A204.1 (cell line): ENCODE data around the gene LYST.

ENCODE experiments used
- FAIRE-seq: peaks from 2 replicates; lab custom pipeline; 2012; peaks lifted over from hg19 to GRCh38; lab: Jason Lieb, UNC

LYST gene

DNA sequence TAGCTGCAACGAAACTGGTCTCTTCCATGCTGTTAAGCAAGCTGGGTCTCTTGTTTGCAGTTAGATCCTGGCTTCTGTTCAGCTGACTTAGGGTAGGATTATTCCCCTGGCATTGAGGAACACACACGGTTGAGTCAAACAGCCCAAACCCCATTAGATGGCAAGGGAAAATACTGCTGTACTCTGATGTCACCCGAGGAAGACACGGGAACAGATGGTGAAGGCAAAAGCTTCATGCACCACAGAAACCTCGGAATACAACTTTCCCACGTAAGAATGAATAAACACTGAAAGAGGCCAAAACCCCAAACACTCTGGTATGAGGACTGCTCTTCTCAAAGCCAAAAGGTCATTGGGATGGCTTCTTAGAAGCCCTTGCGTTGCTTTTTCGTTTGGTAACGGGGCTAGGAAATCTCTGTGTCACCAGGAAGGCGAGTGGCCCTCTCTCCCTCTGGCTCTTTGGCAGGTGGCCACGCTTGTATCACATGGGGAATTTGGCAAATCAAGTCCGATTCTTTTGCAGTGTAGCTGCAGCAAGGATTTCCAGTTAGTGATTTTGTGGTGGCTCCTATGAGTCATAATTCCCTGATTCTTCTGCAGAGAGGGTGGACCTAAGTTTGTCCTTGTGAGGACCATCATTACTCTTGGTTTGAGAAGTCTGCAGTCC, 16.7 kb upstream of the LYST start:
- FAIRE-seq: no peak

DNA sequence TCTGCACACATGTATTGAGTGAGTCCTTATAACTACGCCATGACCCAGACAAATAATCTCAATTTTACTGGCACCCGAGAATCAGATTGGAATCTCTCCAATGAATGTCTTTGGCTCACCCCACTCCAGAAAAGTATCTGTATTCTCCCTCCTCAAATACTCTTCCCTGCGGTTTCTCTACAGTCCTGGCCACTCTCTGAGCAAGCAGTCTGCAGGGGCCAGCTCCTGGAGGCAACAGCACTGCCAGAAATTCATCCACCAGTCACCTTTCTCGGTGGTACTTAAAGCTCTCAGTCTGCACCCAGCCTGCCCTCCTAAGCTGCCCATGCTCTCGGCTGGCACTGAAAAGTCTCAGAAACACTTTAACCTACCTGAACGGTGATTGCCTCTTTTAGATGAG, 16.1 kb upstream of the LYST start:
- FAIRE-seq: no peak

DNA sequence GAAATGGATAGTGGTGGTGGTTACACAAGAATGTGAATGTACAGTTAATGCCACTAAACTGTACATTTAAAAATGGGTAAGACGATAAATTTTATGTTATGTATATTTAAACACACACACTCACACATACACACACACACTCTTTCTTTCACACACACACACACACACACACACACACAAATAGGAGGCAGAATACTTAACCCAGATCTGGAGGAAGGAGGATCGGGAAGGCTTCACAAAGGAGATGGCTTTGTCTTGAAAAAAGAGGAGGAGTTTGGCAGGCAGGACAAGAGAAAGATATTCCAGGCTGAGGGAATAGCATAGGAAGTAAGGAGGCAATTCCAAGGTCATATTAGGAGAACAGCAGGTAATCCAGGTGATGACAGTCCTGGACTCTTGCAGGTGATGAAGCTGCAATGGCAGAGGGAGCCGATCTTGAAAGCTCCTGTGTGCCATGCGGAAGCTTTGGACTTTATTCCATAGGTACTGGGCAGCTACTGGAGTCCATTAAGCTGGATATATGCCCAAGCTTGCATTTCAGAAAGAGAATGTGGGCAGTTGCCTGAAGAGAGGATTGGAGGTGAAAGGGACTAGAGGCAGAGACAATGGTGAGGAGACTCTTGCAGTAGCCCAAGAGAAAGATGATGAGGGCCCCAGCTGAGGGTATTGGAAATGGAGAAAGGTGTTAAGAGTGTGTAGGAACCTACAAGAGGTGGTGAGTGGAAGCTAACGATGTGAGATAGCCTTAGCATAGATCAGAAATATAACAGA, 15.4 kb upstream of the LYST start:
- FAIRE-seq: no peak

DNA sequence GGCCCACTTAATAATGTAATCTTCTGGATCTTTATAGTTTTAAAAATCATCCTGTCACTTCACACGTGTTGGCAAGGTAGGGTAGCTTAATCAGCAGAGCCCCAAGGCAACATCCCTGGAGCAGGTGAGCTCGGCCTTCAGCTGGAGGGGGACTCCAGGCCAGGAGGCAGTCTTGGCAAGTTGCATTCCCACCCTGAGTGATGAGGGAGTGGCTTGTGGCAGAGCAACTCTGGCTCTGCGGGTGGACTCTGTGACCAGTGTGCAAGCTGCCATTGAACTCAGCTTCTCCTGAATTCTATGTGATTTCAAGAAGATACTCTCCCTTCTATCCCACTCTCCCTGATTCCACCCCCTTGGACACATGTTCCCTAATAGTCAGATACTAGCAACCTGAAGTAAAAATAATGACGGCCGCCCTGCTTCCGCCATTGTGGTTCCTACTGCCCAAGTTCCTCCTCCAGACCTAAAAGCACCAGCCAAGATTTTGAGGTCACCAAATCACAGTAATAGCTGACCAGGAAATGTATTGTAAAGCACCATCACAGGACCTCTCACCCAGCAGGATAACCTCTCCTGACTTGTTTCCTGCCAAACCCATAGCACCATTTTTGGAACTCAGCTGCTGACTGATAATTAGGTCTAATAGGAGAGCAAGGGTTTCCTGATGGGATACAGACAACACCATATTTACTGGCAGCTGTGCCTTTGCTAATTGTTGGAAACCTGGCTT, 11.5 kb upstream of the LYST start:
- no peak for FAIRE-seq

DNA sequence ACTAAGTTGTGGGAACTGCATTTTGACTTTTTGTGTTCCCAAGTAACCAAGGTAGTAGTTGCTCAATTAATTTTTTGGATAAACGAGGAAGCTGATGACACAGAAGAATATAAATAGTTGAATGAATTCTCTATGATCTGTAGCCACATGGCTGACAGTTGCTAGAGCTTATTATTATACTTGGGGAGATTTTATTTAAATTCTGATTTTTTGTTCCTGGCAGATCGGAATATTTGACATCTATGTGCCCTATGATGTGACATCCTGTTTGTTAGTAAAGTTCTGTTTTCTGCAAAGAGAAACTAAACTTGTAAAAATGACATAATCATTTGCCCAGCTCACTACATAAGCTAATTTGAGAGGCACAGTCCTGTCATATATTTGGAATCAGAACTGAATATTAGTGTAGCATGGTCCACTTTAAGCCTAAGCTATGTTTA, 9.7 kb upstream of the LYST start:
- no peak for FAIRE-seq

DNA sequence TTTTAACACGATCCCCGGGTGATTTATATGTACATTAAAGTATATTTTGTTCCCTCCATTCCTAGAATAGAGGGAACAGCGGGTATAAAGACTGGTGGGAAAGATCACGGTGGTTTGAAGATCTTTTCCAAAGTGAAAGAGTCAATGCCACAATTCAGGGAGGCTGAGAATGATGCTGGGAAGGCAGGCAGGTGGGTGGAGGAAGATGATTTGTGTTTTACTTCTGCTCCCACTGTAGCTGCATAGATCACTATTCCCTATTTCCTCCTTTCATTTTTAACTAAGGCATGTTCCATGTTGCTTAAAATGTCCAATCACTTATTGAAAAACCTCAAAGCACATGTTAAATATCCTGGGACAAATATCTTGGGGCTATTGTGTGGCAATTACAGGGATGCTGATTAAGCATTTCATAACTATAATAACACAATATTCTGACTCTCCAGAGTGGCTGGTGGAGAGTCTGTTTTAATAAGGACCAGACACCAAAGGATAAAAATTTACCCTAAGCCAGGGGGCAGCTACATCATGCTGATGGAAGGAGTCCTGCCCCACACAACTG, 8.4 kb upstream of the LYST start:
- FAIRE-seq: no peak

DNA sequence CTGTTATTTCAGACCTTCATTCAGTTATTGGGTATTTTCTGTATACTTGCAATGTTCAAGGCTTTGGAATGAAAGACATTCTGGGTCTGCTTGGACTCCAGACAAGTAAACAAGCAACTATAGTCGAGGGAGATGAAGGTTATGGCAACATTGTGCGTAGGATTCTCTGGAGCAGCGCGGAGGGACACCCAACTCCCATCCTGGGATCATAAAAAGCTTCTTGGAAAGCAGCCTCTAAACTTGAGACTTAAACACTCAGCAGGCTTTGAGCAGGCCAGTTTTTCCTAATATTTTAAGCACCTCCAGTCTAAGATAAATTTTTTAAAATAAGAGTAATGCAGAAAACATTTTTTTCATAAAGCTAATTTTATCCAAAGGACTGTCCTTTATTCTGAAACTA, 7.6 kb upstream of the LYST start:
- FAIRE-seq: no peak

DNA sequence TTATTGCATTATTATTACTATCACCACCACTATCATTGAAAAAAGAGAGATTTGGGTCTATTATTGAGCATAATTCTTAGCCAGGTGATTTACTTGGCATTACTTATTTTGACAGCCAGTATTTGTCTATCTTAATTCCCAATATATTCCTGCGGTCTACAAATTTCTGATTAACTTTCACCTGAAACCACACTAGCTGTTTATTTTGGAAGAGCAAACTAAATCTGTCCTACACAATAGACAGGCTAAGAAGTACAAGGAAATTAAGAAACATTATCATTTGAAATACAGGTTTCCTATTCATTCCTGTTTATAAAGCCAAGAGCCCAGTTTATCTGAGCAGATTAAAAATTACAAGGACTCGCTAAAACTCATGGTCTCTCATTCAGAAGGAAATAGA, 6.9 kb upstream of the LYST start:
- no peak for FAIRE-seq

DNA sequence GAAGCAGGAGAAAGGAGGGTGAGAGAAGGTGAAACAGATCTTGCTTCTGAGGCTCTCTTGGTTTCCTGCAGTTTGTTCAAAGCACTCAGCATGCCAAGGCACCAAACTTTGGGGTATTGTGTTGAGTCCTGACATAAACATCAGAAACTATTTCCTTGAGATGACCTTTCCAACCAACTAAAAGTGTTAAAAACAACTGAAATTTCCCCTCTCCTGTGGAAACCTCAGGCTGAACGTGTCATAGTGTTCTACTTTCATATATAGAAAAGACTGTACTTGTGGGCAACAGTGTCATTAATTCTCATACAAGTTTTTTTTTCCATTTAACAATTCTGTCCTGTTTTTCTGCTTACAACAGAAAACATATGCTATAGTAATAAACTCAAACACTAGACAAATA, 6.3 kb upstream of the LYST start:
- no peak for FAIRE-seq

DNA sequence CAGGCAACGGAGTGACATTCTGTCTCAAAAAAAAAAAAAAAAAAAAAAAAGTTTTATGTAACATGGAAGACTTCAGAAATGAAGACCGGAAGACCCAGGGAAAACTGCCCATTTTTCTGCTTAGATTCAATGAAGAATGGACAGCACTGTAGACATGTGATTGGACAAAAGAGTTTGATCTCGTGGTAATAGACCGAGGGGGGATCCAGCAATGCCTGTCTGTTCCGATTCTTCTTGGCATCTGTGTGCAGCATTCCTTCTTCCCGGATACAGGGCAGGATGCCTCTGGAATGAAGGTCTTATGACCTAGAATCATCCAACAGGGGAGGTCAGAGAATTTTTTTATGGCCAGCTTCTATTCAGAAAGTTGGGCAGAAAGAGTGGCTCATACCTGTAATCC, 5.6 kb upstream of the LYST start:
- no peak for FAIRE-seq

DNA sequence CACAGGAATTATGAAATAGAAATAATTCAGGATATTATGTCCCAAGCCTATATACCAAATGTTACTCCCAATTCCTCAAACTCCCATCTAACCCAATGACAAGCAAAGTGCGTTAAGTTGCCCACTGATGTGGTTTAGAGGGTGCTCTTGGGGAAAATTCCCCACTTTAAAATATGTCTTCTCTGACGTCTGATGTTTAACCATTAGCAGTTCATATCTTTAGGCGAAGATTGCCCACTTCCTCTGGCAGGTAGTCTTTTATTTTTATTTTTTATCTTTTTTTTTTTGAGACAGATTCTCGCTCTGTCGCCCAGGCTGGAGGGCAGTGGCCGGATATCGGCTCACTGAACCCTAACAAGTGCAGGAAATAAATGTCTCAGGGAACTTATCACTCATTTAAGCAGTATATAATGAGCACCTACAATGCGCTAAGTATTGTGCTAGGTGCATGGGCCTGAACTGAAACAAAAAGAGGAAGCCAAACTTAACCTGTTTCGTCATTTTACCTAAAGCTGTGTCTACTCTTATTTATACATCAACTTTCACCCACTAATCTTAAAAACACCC, 1.3 kb upstream of the LYST start:
- FAIRE-seq: no peak

DNA sequence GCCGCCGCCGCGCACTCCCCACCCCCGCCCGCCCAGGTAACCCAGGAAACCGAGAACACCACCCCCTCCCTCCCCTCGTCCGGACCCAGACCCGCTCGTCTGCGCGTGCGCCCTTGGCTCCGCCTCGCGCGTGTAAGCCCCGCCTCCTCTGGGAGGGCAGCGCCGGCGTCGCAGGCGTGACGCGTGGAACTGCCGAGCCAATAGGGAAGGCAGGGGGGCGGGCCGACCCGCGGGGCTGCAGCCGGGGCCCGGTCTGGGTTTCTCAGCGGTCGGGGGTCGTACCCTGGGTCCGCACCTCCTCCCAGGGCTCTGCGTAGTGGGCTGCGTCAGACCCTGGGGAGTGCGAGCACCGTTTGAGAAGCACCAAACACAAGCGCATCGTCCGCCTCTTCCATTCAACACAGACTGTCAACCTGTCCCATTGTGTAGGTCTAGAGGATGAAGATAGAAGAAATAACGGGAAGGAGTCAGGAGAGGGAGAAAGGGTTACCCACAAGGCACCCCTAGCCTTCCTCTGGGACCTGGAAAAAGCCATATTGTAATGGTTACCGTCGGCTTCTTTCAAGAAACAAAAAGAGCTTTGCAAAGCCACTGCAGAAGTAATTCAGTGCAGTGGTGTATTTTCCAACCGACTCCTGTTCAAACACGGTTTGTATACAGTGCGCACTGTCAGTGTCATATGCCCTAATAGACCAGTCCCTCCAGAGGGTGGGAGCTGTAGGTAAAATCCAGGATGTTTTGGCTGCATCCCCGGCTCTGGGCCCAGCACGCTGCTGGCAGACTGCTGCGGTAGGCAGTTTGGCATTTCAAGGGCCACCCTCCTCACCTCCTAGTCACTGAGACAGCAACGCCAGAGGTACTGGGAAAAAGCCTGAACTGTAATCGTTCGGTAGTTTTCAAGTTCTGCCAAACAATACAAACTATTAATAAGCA, 473 bp upstream of the LYST start:
- no peak for FAIRE-seq

DNA sequence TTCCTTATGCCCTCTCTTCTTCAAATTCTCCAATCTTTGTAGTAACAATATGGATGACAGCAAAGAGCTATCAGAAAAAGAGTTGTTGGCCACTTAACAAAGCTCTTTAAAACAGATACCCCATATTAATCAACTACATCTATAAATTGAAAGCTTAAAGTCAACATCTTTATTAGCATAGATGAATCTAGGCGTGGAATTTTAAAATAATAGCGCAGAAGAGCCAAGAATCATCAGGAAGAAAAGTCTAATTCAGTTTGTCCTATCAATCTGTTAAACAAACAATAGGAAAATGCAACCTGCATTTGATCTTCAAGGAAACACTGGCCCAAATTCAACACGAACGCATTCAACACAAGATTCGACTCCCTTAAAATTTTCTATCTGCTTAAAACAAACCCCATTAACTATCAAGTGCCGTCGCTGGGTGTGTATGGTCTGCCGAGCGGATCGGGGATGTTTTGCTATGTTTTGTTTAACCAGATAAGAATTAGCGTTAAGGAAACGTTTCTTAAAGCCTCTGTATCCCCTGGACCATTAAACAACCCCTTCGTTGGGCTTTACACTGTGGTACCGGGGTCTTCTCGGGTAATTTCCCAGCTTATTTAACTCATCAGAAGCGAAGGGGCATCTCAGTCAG, 1.0 kb downstream of the LYST start:
- no peak for FAIRE-seq

DNA sequence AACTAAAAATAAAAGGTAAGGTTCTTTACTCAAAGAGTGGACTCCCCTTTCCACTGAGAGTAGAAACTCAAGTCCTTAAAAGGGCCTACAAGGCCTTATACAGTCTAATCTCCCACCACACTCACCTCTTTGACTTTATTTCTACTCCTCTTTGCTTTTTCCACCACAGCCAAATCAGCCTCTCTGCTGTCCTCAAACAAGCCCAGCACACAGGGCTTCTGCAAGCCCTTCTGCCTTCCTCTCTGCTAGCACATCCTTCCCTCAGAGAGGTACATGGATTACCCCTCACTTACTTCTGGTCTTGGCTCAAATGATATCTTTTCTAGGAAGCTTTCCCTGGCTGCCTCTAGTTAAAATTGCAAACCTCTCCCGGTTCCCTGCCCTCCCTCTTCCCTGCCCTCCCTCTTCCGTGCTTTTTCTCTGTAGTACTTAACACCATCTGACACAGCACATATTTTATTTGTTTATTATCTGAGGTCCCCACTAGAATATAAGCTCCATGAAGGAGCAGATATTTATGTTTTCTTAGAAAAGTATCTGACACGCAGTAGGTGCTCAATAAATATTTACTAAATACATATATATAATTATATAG, 1.7 kb downstream of the LYST start:
- no peak for FAIRE-seq

DNA sequence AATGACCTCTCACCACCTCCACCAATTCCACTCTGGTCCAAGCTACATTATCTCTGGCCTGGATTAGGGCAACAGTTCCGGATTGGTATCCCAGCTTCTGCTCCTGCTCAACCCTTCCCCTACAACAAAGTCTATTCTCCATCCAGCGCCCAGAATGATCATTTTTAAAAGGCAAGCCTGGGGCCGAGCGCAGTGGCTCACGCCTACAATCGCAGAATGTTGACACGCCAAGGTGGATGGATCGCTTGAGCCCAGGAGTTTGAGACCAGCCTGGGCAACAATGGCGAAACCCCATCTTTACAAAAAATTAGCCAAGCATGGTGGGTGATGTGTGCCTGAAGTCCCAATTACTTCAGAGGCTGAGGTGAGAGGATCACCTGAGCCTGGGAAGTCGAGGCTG, 2.2 kb downstream of the LYST start:
- no peak for FAIRE-seq

DNA sequence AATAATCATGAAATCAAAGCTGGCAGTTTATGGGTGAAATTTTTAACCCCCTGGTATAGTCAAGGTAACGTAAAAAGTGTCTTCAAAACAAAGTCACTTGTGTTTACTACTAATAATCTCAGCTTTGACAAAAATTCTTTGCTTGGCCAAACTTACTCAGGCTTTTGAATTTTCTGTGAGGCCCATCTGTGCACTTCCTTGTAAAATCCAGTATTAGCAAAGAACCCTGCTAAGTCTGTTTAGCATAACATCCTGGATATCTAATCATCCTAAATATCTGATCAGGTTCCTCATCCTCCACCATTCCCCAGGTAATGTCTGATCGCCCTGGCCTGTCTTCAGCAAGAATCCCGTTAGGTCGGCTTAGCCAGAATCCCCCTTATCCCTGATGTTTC, 3.0 kb downstream of the LYST start:
- no peak for FAIRE-seq

DNA sequence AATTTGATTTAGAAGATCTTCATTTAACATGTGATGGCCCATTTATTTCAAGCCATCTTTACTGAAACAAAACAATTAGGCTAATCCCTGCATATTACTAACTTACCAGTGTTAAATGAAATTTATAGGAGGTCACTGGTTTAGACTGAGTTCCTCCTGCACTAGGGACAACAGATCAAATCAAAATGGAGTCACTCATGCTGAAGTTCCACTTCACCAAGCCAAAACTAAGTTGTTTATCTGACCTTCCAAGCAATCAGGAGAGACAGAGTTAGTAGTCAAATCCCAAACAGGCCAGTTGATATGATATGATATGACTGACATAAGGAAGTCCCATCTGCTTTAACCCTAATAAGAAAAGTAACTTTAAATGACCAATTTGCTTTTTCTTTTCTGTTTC, 4.8 kb downstream of the LYST start:
- no peak for FAIRE-seq

DNA sequence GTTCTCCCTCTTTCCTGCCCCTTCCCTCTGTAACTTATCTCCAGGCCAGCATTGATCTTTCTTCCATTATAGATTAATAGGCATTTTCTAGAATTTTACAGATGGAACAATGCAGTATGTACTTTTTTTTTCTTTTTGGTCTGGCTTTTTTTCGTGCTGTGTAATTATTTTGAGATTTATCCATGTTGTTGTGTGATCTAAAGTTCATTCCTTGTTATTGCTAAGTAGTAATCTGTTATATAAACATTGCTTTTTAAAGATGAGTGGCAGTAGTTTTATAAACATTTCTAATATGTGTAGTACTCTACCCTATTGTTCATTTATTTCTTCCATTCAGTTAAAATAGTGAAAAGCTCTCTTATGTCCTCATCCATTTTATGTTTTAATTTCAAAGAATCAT, 5.9 kb downstream of the LYST start:
- no peak for FAIRE-seq

DNA sequence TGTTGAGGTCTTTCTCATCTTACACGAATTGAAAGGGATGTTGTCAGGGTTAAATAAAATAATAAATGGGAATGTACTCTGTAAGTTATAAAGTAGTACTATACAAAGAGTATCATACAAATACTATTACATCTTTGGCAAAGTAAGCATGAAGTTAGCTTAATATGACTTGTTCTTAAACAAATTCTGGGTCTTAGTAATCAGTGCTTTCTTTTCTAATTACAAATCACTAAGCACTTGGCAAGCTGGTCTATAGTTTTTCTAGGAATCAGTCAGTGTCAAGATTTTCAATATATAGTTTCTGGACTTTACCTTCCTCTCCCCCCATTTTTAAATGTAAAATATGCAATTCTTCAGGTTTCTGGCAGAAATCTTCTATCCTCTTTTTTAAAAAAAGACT, 6.9 kb downstream of the LYST start:
- no peak for FAIRE-seq

DNA sequence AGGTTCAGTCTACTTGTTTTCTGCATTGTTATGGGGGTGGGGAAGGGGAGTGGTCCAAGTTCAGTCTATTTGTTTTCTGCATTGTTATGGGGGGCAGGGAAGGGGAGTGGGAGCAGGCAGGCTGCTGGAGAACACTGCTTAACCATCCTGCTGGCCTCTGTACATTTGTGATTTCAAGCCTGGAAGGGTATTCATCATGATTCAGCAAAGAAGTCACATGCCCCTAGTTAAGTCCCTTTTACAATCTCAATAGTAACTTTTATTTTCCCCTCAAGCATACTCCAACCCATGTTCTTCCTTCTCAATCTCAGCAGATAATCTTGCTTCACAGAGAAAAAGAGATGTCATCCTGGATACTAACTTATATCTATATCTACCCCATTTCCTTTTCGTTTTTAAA, 7.9 kb downstream of the LYST start:
- no peak for FAIRE-seq

DNA sequence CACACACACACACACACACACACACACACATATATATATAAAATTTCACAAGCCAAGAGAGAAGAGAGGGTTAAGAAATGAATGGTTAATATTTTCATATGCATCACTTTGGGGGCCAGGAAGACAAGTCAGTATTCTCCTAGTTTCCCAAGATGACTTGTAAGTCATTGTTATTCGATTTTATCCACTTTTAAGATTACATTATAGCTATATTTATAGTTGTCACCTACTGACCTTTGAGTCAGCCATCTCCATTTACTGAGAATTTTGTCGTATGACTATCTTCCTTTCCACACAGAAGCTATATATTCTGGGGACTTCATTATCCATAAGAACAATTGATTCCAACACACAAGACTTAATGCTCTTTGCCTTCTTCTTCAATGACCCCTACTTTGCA, 8.9 kb downstream of the LYST start:
- FAIRE-seq: no peak
